Stimulated activated memory B cell treated with anti-CD40 and anti-IgM and Interleukin-4, amounts not matched to agents 10 μg/mL and 1 μg/mL and 100 μg/mL, for 72 hours (primary cell): Measurements from ENCODE around the gene PPP6R1.

Experiments used
- ATAC-seq: fragments of 150-1000 bp; cut with Tn5 transposase; 2 replicates; pipeline ENCODE4 v1.10.0; 2021
- H3K27ac Mint-ChIP-seq: one replicate; pipeline ENCODE4 v1.8.0; 2022; ENCODE audit warnings: mild to moderate bottlenecking, mixed read lengths
- H3K27me3 Mint-ChIP-seq: one replicate; pipeline ENCODE4 v1.8.0; 2022; ENCODE audit warnings: mixed read lengths
- H3K36me3 Mint-ChIP-seq: one replicate; pipeline ENCODE4 v1.8.0; 2022; ENCODE audit warnings: mixed read lengths
- H3K4me1 Mint-ChIP-seq: one replicate; pipeline ENCODE4 v1.8.0; 2022; ENCODE audit warnings: mixed read lengths
- H3K4me3 Mint-ChIP-seq: one replicate; pipeline ENCODE4 v1.8.0; 2022; ENCODE audit warnings: mild to moderate bottlenecking, moderate library complexity, mixed read lengths
- H3K9me3 Mint-ChIP-seq: one replicate; pipeline ENCODE4 v1.8.0; 2022; ENCODE audit warnings: mixed read lengths

Gene PPP6R1

GRCh38 chr19:55270172-55270942, 11.5 kb upstream of the PPP6R1 start:
- Mint-ChIP-seq H3K27me3 (no peaks in the 10 kb centered on the region), H3K4me1 (peaks cover 14% of the 10 kb centered on the region), H3K27ac (no peak overlapping the region), H3K36me3 (peaks cover 52% of the 10 kb centered on the region), H3K4me3 (no peak overlapping the region), H3K9me3 (peaks cover 5% of the 10 kb centered on the region)
- no peak for ATAC-seq

- H3K9me3 Mint-ChIP-seq, result peaks cover 5% of the 10 kb centered on the region
- peaks cover 52% of the 10 kb centered on the region for H3K36me3 Mint-ChIP-seq
- no peak overlapping the region for H3K4me3 Mint-ChIP-seq
- peaks cover 8% of the 10 kb centered on the region for H3K4me1 Mint-ChIP-seq
- ATAC-seq, result no peak
- H3K27me3 Mint-ChIP-seq, result no peaks in the 10 kb centered on the region
- no peak overlapping the region for H3K27ac Mint-ChIP-seq
These were observed 10.5 kb upstream of the PPP6R1 start for GRCh38 chr19:55269299-55269698.

GRCh38 chr19:55266840-55267239, 8.0 kb upstream of the PPP6R1 start:
- H3K36me3 Mint-ChIP-seq, result peaks cover 38% of the 10 kb centered on the region
- H3K4me3 Mint-ChIP-seq, result no peak overlapping the region

GRCh38 chr19:55266404-55266803, 7.6 kb upstream of the PPP6R1 start:
- Mint-ChIP-seq H3K27ac (no peak overlapping the region), H3K27me3 (no peaks in the 10 kb centered on the region), H3K4me3 (no peak overlapping the region), H3K9me3 (peaks cover 8% of the 10 kb centered on the region), H3K4me1 (peaks cover 8% of the 10 kb centered on the region), H3K36me3 (peaks cover 34% of the 10 kb centered on the region)
- ATAC-seq, result no peak

More at GRCh38 chr19:55266840-55267239, 8.0 kb upstream of the PPP6R1 start:
- peaks cover 8% of the 10 kb centered on the region for H3K9me3 Mint-ChIP-seq
- ATAC-seq, result no peak
- H3K27ac Mint-ChIP-seq, result no peak overlapping the region
- H3K27me3 Mint-ChIP-seq, result no peaks in the 10 kb centered on the region
- peaks cover 8% of the 10 kb centered on the region for H3K4me1 Mint-ChIP-seq

- H3K9me3 Mint-ChIP-seq, result peaks cover 8% of the 10 kb centered on the region
- H3K27ac Mint-ChIP-seq, result no peak overlapping the region
- peaks cover 30% of the 10 kb centered on the region for H3K36me3 Mint-ChIP-seq
- no peak overlapping the region for H3K4me3 Mint-ChIP-seq
- no peak for ATAC-seq
- peaks cover 8% of the 10 kb centered on the region for H3K4me1 Mint-ChIP-seq
- no peaks in the 10 kb centered on the region for H3K27me3 Mint-ChIP-seq
These were observed 7.0 kb upstream of the PPP6R1 start for GRCh38 chr19:55265723-55266386.

GRCh38 chr19:55265173-55265572, 6.4 kb upstream of the PPP6R1 start:
- Mint-ChIP-seq H3K4me3 (no peak overlapping the region), H3K9me3 (peaks cover 8% of the 10 kb centered on the region), H3K27me3 (no peaks in the 10 kb centered on the region), H3K27ac (no peak overlapping the region), H3K4me1 (peaks cover 8% of the 10 kb centered on the region), H3K36me3 (peaks cover 23% of the 10 kb centered on the region)
- no peak for ATAC-seq

GRCh38 chr19:55264531-55264930, 5.7 kb upstream of the PPP6R1 start:
- Mint-ChIP-seq H3K9me3 (peaks cover 8% of the 10 kb centered on the region), H3K27me3 (no peaks in the 10 kb centered on the region), H3K36me3 (peaks cover 23% of the 10 kb centered on the region), H3K4me1 (peaks cover 11% of the 10 kb centered on the region), H3K27ac (no peak overlapping the region), H3K4me3 (no peak overlapping the region)
- no peak for ATAC-seq

- peaks cover 8% of the 10 kb centered on the region for H3K9me3 Mint-ChIP-seq
- peaks cover 21% of the 10 kb centered on the region for H3K4me1 Mint-ChIP-seq
- no peaks in the 10 kb centered on the region for H3K27me3 Mint-ChIP-seq
- peak overlapping the region; percentile 30 for H3K27ac Mint-ChIP-seq
- H3K4me3 Mint-ChIP-seq, result no peak overlapping the region
- ATAC-seq, result no peak
- peaks cover 26% of the 10 kb centered on the region for H3K36me3 Mint-ChIP-seq
These were observed 3.5 kb upstream of the PPP6R1 start for GRCh38 chr19:55262359-55262758.

GRCh38 chr19:55261671-55262126, 2.9 kb upstream of the PPP6R1 start:
- no peak for ATAC-seq
- Mint-ChIP-seq H3K36me3 (peaks cover 23% of the 10 kb centered on the region), H3K4me3 (no peak overlapping the region), H3K9me3 (peaks cover 8% of the 10 kb centered on the region), H3K27ac (peak overlapping the region; percentile 30), H3K27me3 (no peaks in the 10 kb centered on the region), H3K4me1 (peaks cover 27% of the 10 kb centered on the region)

GRCh38 chr19:55259540-55260210, 858 bp upstream of the PPP6R1 start:
- H3K36me3 Mint-ChIP-seq, result peaks cover 15% of the 10 kb centered on the region
- H3K4me3 Mint-ChIP-seq, result peak overlapping the region; percentile 97
- peak overlapping the region; percentile 97 for H3K27ac Mint-ChIP-seq
- H3K9me3 Mint-ChIP-seq, result peaks cover 3% of the 10 kb centered on the region
- no peaks in the 10 kb centered on the region for H3K27me3 Mint-ChIP-seq
- ATAC-seq, result no peak
- peaks cover 40% of the 10 kb centered on the region for H3K4me1 Mint-ChIP-seq

- H3K27ac Mint-ChIP-seq, result peak overlapping the region; percentile 97
- peak; percentile 32 for ATAC-seq
These were observed 365 bp downstream of the PPP6R1 start for GRCh38 chr19:55258476-55258827.

GRCh38 chr19:55257461-55258420, 1.1 kb downstream of the PPP6R1 start:
- Mint-ChIP-seq H3K27me3 (no peaks in the 10 kb centered on the region), H3K36me3 (peaks cover 15% of the 10 kb centered on the region), H3K27ac (peak overlapping the region; percentile 97), H3K4me1 (peaks cover 59% of the 10 kb centered on the region), H3K9me3 (peaks cover 3% of the 10 kb centered on the region), H3K4me3 (peak overlapping the region; percentile 99)
- ATAC-seq, result no peak

More at GRCh38 chr19:55258476-55258827, 365 bp downstream of the PPP6R1 start:
- Mint-ChIP-seq H3K36me3 (peaks cover 15% of the 10 kb centered on the region), H3K9me3 (peaks cover 3% of the 10 kb centered on the region), H3K4me3 (peak overlapping the region; percentile 97), H3K4me1 (peaks cover 52% of the 10 kb centered on the region), H3K27me3 (no peaks in the 10 kb centered on the region)

GRCh38 chr19:55256562-55257460, 2.0 kb downstream of the PPP6R1 start:
- Mint-ChIP-seq H3K27ac (peak overlapping the region; percentile 97), H3K4me3 (peak overlapping the region; percentile 99), H3K36me3 (peaks cover 11% of the 10 kb centered on the region), H3K27me3 (no peaks in the 10 kb centered on the region), H3K4me1 (peaks cover 68% of the 10 kb centered on the region), H3K9me3 (no peaks in the 10 kb centered on the region)
- no peak for ATAC-seq
